ENCODE measurements around the gene PIM1.
A peak's percentile ranks its signal among the peaks of the same experiment; 100 is the strongest.

The PIM1 gene

DNA sequence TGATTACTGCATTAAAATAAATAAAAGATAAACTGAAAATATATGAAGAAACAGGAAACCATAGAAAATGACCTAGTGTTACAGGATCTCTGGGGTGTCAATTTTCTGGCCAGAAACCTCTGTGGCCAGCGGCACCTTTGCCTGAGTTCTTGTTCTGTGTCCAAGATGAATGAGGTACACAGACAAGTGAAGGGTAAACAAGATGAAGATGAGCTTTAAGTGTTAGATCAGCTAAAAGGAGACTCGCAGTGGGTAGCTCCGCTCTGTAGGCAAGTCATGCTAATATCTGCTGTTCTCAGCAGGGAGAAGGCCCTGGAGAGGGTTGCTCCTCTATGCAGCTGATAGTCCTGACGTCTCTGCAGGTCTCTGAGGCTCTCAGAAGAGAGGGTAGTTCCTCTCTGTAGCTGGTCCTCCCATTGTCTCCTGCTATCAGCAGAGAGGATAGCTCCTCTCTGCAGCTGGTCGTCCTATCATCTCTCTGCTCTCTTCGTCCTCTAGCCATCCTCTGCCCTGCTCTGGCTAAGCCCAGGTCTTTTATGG is 51.7 kb downstream of the PIM1 start:
- peak overlapping the region; percentile 57 for H3K4me2 ChIP-seq (ENCODE audit: low read depth, low read length, poor library complexity, severe bottlenecking)
- H3K9ac ChIP-seq (ENCODE audit: low read depth, low read length, poor library complexity, severe bottlenecking) = no peak overlapping the region
- no peak for TF ChIP-seq EZH2phosphoT487 (IDR thresholded peaks at IDR 0.05; ENCODE audit: borderline replicate concordance)
- TF ChIP-seq, protein P1, sequence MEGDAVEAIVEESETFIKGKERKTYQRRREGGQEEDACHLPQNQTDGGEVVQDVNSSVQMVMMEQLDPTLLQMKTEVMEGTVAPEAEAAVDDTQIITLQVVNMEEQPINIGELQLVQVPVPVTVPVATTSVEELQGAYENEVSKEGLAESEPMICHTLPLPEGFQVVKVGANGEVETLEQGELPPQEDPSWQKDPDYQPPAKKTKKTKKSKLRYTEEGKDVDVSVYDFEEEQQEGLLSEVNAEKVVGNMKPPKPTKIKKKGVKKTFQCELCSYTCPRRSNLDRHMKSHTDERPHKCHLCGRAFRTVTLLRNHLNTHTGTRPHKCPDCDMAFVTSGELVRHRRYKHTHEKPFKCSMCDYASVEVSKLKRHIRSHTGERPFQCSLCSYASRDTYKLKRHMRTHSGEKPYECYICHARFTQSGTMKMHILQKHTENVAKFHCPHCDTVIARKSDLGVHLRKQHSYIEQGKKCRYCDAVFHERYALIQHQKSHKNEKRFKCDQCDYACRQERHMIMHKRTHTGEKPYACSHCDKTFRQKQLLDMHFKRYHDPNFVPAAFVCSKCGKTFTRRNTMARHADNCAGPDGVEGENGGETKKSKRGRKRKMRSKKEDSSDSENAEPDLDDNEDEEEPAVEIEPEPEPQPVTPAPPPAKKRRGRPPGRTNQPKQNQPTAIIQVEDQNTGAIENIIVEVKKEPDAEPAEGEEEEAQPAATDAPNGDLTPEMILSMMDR (conservative IDR thresholded peaks at IDR 0.05; ENCODE audit: low read length) = no peak
- no peak overlapping the region; the same call in 1 of the 2 replicates for H2AFZ ChIP-seq (ENCODE audit: low read length)
- H3K4me3 ChIP-seq (ENCODE audit: low read length, poor library complexity, severe bottlenecking) = no peak overlapping the region
- H3K79me2 ChIP-seq (ENCODE audit: insufficient read depth, low read length) = no peaks in the 10 kb centered on the region
- H3K4me1 ChIP-seq (ENCODE audit: insufficient read depth, low read length, poor library complexity, severe bottlenecking) = peaks cover 6% of the 10 kb centered on the region
- H3K9me2 ChIP-seq (replicated peaks; ENCODE audit: low read depth, low read length) = no peaks in the 10 kb centered on the region
- no peaks in the 10 kb centered on the region for H3K27me3 ChIP-seq (ENCODE audit: insufficient read depth, low read length, poor library complexity, severe bottlenecking)
- no peaks in the 10 kb centered on the region for H3F3A ChIP-seq (ENCODE audit: low read depth)
- H3K9me3 ChIP-seq (ENCODE audit: insufficient read depth, low read depth, low read length) = no peaks in the 10 kb centered on the region
- H4K20me1 ChIP-seq (ENCODE audit: insufficient read depth, low read length, poor library complexity, severe bottlenecking) = no peaks in the 10 kb centered on the region
- H3K36me3 ChIP-seq (ENCODE audit: insufficient read depth, low read length) = peaks cover 4% of the 10 kb centered on the region; the same call in 1 of the 2 replicates

DNA sequence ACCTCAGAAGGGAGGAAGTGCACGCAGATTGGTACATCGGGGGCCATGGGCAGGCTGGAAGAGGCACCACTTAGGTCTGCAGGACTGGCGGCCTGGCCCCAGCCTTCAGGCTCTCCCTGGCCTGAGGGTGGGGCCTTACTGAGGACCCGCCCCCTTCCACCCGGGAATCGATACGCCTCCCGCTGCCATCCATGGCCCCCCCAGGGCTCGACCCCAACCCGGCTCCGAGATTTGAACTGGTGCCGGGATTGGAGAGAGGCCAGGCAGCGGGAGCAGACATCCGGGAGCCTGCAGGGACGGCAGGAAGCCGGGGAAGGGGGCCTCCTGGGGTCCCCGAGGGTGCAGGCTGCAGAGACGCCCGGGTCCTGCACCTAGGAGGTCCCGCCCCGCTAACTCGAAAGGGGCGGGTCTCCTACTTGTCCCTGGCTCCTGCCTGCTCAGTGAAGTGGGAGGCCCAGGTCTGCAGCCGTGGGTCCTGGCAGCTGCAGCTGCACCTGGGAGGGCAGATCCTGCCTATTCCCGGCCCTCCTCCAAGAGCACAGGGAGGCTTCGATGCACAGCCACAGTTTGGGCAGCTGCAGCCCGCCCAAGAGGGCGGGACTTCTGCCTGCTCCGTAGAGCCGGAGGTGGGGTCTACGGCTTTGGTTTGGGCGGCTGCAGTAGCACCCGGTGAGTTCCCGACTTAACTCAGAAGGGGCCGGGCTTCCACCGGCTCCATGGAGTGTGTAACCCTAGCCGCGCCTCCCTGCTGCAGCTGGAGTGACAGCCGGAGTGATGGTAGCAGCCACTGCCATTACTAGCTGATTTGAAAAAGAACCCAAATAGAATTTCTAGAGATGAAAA is 52.4 kb downstream of the PIM1 start:
- peak overlapping the region; percentile 40 for H3K9ac ChIP-seq (ENCODE audit: low read depth, low read length, poor library complexity, severe bottlenecking)
- H3K4me3 ChIP-seq (ENCODE audit: low read length, poor library complexity, severe bottlenecking) = peak overlapping the region; percentile 68
- H4K20me1 ChIP-seq (ENCODE audit: insufficient read depth, low read length, poor library complexity, severe bottlenecking) = no peaks in the 10 kb centered on the region
- peak overlapping the region; percentile 57 for H3K4me2 ChIP-seq (ENCODE audit: low read depth, low read length, poor library complexity, severe bottlenecking)
- TF ChIP-seq EZH2phosphoT487 (IDR thresholded peaks at IDR 0.05; ENCODE audit: borderline replicate concordance) = no peak
- TF ChIP-seq, protein P1 (conservative IDR thresholded peaks at IDR 0.05; ENCODE audit: low read length) = no peak
- H3K27me3 ChIP-seq (ENCODE audit: insufficient read depth, low read length, poor library complexity, severe bottlenecking) = no peaks in the 10 kb centered on the region
- no peaks in the 10 kb centered on the region for H3K9me3 ChIP-seq (ENCODE audit: insufficient read depth, low read depth, low read length)
- no peaks in the 10 kb centered on the region for H3K79me2 ChIP-seq (ENCODE audit: insufficient read depth, low read length)
- peaks cover 4% of the 10 kb centered on the region; the same call in 1 of the 2 replicates for H3K36me3 ChIP-seq (ENCODE audit: insufficient read depth, low read length)
- H3F3A ChIP-seq (ENCODE audit: low read depth) = no peaks in the 10 kb centered on the region
- peak overlapping the region; percentile 73 for H2AFZ ChIP-seq (ENCODE audit: low read length)
- no peaks in the 10 kb centered on the region for H3K9me2 ChIP-seq (replicated peaks; ENCODE audit: low read depth, low read length)
- peaks cover 6% of the 10 kb centered on the region for H3K4me1 ChIP-seq (ENCODE audit: insufficient read depth, low read length, poor library complexity, severe bottlenecking)

DNA sequence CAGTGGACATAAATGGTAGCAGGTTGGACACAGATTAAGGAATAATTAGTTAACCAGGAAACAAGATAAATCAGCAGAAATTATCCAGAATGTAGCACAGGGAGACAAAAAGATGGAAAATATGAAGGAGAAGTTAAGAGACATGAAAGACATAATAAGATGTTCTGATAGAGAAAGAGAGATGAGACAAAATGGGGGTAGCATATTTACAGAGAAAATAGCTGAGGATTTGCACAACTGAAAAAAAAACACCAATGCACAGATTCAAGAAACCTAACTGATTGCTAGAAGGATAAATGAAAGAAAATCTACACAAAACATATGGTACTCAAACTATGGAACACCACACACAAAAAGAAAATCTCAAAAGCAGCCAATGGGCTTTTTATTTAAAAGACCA is 53.0 kb downstream of the PIM1 start:
- Histone ChIP-seq H3K9me3 (ENCODE audit: insufficient read depth, low read depth, low read length) (no peaks in the 10 kb centered on the region), H3K4me3 (ENCODE audit: low read length, poor library complexity, severe bottlenecking) (peak overlapping the region; percentile 68), H3K27me3 (ENCODE audit: insufficient read depth, low read length, poor library complexity, severe bottlenecking) (no peaks in the 10 kb centered on the region), H4K20me1 (ENCODE audit: insufficient read depth, low read length, poor library complexity, severe bottlenecking) (no peaks in the 10 kb centered on the region), H3K4me2 (ENCODE audit: low read depth, low read length, poor library complexity, severe bottlenecking) (peak overlapping the region; percentile 57), H3K36me3 (ENCODE audit: insufficient read depth, low read length) (no peaks in the 10 kb centered on the region; the same call in 1 of the 2 replicates), H3K9me2 (replicated peaks; ENCODE audit: low read depth, low read length) (no peaks in the 10 kb centered on the region), H3K79me2 (ENCODE audit: insufficient read depth, low read length) (no peaks in the 10 kb centered on the region), H2AFZ (ENCODE audit: low read length) (peak overlapping the region; percentile 73; the same call in 1 of the 2 replicates), H3F3A (ENCODE audit: low read depth) (no peaks in the 10 kb centered on the region), H3K9ac (ENCODE audit: low read depth, low read length, poor library complexity, severe bottlenecking) (peak overlapping the region; percentile 40), H3K4me1 (ENCODE audit: insufficient read depth, low read length, poor library complexity, severe bottlenecking) (peaks cover 6% of the 10 kb centered on the region)
- TF ChIP-seq EZH2phosphoT487 (IDR thresholded peaks at IDR 0.05; ENCODE audit: borderline replicate concordance) = no peak
- TF ChIP-seq, protein P1 (conservative IDR thresholded peaks at IDR 0.05; ENCODE audit: low read length) = no peak

All from Loucy (cell line).